GM18498 (cell line): Measurements from ENCODE around the gene PRRC2A.

Experiments
- ATAC-seq: cut with Tn5 transposase; IDR thresholded peaks from one replicate; pipeline ENCODE4 v1.9.1; 2021; ENCODE audit warnings: mild to moderate bottlenecking, moderate library complexity; ENCODE audit not compliant: unreplicated experiment

PRRC2A gene

GRCh38 chr6:31620586-31621319 is at the start of gene PRRC2A:
TSS of gene PRRC2A (plus strand) at chr6:31620715. CDS start at chr6:31622790, 2,075 bp downstream.
- peak; percentile 58 for ATAC-seq

GRCh38 chr6:31572041-31572911 is 48.2 kb upstream of the PRRC2A start, which contains the start of gene LTA:
TSS of gene LTA (plus strand) at chr6:31572289. CDS start at chr6:31572743, 454 bp downstream.
- ATAC-seq = peak; percentile 45

GRCh38 chr6:31573239-31574105 is 47.0 kb upstream of the PRRC2A start:
- no peak for ATAC-seq

GRCh38 chr6:31574106-31575061 is 46.1 kb upstream of the PRRC2A start:
- no peak for ATAC-seq

- ATAC-seq = no peak
Observed at GRCh38 chr6:31575335-31575901, 45.1 kb upstream of the PRRC2A start, which contains the start of gene TNF. TSS of gene TNF (plus strand) at chr6:31575565. CDS start at chr6:31575742, 177 bp downstream.

- no peak for ATAC-seq
Observed at GRCh38 chr6:31575952-31576685, 44.4 kb upstream of the PRRC2A start.

GRCh38 chr6:31576897-31577578 is 43.5 kb upstream of the PRRC2A start:
- ATAC-seq = no peak

- no peak for ATAC-seq
Observed at GRCh38 chr6:31577579-31577966, 42.9 kb upstream of the PRRC2A start.

GRCh38 chr6:31578184-31579118 is 42.1 kb upstream of the PRRC2A start:
- no peak for ATAC-seq

GRCh38 chr6:31579119-31579505 is 41.4 kb upstream of the PRRC2A start:
- no peak for ATAC-seq

- no peak for ATAC-seq
Observed at GRCh38 chr6:31579546-31580437, 40.7 kb upstream of the PRRC2A start.

- no peak for ATAC-seq
Observed at GRCh38 chr6:31580438-31580740, 40.1 kb upstream of the PRRC2A start.

- ATAC-seq = no peak
Observed at GRCh38 chr6:31580807-31581433, 39.6 kb upstream of the PRRC2A start.

- no peak for ATAC-seq
Observed at GRCh38 chr6:31581434-31582229, 38.9 kb upstream of the PRRC2A start.

- no peak for ATAC-seq
Observed at GRCh38 chr6:31582230-31582643, 38.3 kb upstream of the PRRC2A start, which contains the start of gene LTB. TSS of gene LTB (minus strand) at chr6:31582424. CDS start at chr6:31582417, 7 bp downstream.
